Osteoblast (primary cell): ENCODE results near the gene PLA1A. TPM values are rescaled to one million over a fixed set of nuclear protein-coding genes. Genes with fewer than 3 reads are reported as not detected.

Source experiments
- DNase-seq: peaks from one replicate; pipeline ENCODE4 v3.0.0; 2011; ENCODE audit warnings: low spot score, mixed read lengths; ENCODE audit not compliant: insufficient read length; ENCODE audit errors: missing footprints
- H2AFZ ChIP-seq: 2 replicates; pipeline ENCODE4 v1.6.0; 2011; ENCODE audit warnings: mild to moderate bottlenecking, low read length
- H3K27ac ChIP-seq: 2 replicates; pipeline ENCODE4 v1.5.1; 2011; ENCODE audit warnings: mild to moderate bottlenecking, low read depth, low read length, moderate library complexity
- H3K27me3 ChIP-seq: 2 replicates; pipeline ENCODE4 v1.6.0; 2012; ENCODE audit warnings: mild to moderate bottlenecking, control low read depth, inconsistent platforms, low read length, moderate library complexity; ENCODE audit not compliant: insufficient read depth
- H3K36me3 ChIP-seq: 2 replicates; pipeline ENCODE4 v1.5.1; 2011; ENCODE audit warnings: mild to moderate bottlenecking, low read length, control low read depth, moderate library complexity; ENCODE audit not compliant: insufficient read depth
- H3K4me1 ChIP-seq: 2 replicates; pipeline ENCODE4 v1.5.1; 2011; ENCODE audit warnings: mild to moderate bottlenecking, low read length, control low read depth, moderate library complexity; ENCODE audit not compliant: insufficient read depth
- H3K4me2 ChIP-seq: 2 replicates; pipeline ENCODE4 v1.6.0; 2011; ENCODE audit warnings: mild to moderate bottlenecking, low read length; ENCODE audit not compliant: insufficient read depth
- H3K4me3 ChIP-seq: fragments of 200-600 bp; sonication (generic); 3 replicates; pipeline ENCODE4 v1.5.1; 2012; ENCODE audit warnings: mild to moderate bottlenecking, low read length, inconsistent platforms; ENCODE audit not compliant: insufficient read depth
- H3K79me2 ChIP-seq: 2 replicates; pipeline ENCODE4 v1.6.0; 2012; ENCODE audit warnings: mild to moderate bottlenecking, low read length, control low read depth, inconsistent platforms; ENCODE audit not compliant: insufficient read depth
- H3K9me3 ChIP-seq: 2 replicates; pipeline ENCODE4 v1.5.1; 2011; ENCODE audit warnings: low read depth, low read length, control low read depth
- H4K20me1 ChIP-seq: 2 replicates; pipeline ENCODE4 v1.6.0; 2012; ENCODE audit warnings: mild to moderate bottlenecking, low read length, control low read depth; ENCODE audit not compliant: insufficient read depth
- CTCF ChIP-seq: IDR thresholded peaks from 2 replicates; pipeline ENCODE4 v1.5.1; 2011; ENCODE audit warnings: mild to moderate bottlenecking, low read depth, low read length, moderate library complexity; ENCODE audit errors: extremely low read depth
- total RNA-seq: library from RNA; depleted of rRNA; stranded (reverse); fragments of >200 nt; gene quantifications from 2 replicates; pipeline ENCODE4 v1.2.3, GENCODE V29; 2012

The PLA1A gene
- total RNA-seq, 1 donor = 0.36 TPM

GRCh38 chr3:119575507-119575906, 22.2 kb upstream of the PLA1A start:
- no peak overlapping the region for H3K4me3 ChIP-seq
- H3K79me2 ChIP-seq = no peaks in the 10 kb centered on the region
- no peak overlapping the region for H3K4me2 ChIP-seq
- peaks cover 11% of the 10 kb centered on the region for H3K4me1 ChIP-seq
- no peaks in the 10 kb centered on the region for H3K27me3 ChIP-seq
- no peak for DNase-seq
- no peak overlapping the region for H2AFZ ChIP-seq
- no peak for TF ChIP-seq CTCF
- H4K20me1 ChIP-seq = no peaks in the 10 kb centered on the region
- no peak overlapping the region for H3K27ac ChIP-seq
- H3K9me3 ChIP-seq = no peaks in the 10 kb centered on the region
- no peaks in the 10 kb centered on the region for H3K36me3 ChIP-seq

GRCh38 chr3:119579366-119580066, 18.2 kb upstream of the PLA1A start, which contains the start of gene ADPRH:
Gene ADPRH, plus strand, starts transcription at chr3:119579492. Its CDS starts 2,678 bp downstream, at chr3:119582170.
- Histone ChIP-seq H2AFZ (peak within 1 kb of the TSS; percentile 96), H3K27me3 (no peaks in the 10 kb centered on the region), H4K20me1 (no peaks in the 10 kb centered on the region), H3K36me3 (no peaks in the 10 kb centered on the region), H3K4me2 (peak within 1 kb of the TSS; percentile 84), H3K4me3 (peak within 1 kb of the TSS; percentile 79), H3K9me3 (no peaks in the 10 kb centered on the region), H3K27ac (peak within 1 kb of the TSS; percentile 79), H3K4me1 (peaks cover 12% of the 10 kb centered on the region), H3K79me2 (no peaks in the 10 kb centered on the region)
- no peak for TF ChIP-seq CTCF
- DNase-seq = peak; percentile 96

- peak overlapping the region; percentile 79 for H3K27ac ChIP-seq
- peak overlapping the region; percentile 79 for H3K4me3 ChIP-seq
- peak overlapping the region; percentile 84 for H3K4me2 ChIP-seq
- no peaks in the 10 kb centered on the region for H3K9me3 ChIP-seq
- H3K79me2 ChIP-seq = no peaks in the 10 kb centered on the region
- no peaks in the 10 kb centered on the region for H4K20me1 ChIP-seq
- no peaks in the 10 kb centered on the region for H3K27me3 ChIP-seq
- no peak for TF ChIP-seq CTCF
- peak; percentile 90 for DNase-seq
- peaks cover 12% of the 10 kb centered on the region for H3K4me1 ChIP-seq
- peak overlapping the region; percentile 96 for H2AFZ ChIP-seq
- H3K36me3 ChIP-seq = no peaks in the 10 kb centered on the region
Measured at GRCh38 chr3:119580067-119580760, 17.5 kb upstream of the PLA1A start.

GRCh38 chr3:119582178-119582577, 15.5 kb upstream of the PLA1A start:
- H3K27me3 ChIP-seq = no peaks in the 10 kb centered on the region
- no peaks in the 10 kb centered on the region for H3K9me3 ChIP-seq
- no peak for TF ChIP-seq CTCF
- H3K4me2 ChIP-seq = no peak overlapping the region
- no peak overlapping the region for H3K27ac ChIP-seq
- DNase-seq = no peak
- no peaks in the 10 kb centered on the region for H4K20me1 ChIP-seq
- H3K4me3 ChIP-seq = no peak overlapping the region
- no peaks in the 10 kb centered on the region for H3K79me2 ChIP-seq
- H3K36me3 ChIP-seq = no peaks in the 10 kb centered on the region
- no peak overlapping the region for H2AFZ ChIP-seq
- peaks cover 22% of the 10 kb centered on the region for H3K4me1 ChIP-seq
